ENCODE measurements around the gene PLPPR3.

DNA sequence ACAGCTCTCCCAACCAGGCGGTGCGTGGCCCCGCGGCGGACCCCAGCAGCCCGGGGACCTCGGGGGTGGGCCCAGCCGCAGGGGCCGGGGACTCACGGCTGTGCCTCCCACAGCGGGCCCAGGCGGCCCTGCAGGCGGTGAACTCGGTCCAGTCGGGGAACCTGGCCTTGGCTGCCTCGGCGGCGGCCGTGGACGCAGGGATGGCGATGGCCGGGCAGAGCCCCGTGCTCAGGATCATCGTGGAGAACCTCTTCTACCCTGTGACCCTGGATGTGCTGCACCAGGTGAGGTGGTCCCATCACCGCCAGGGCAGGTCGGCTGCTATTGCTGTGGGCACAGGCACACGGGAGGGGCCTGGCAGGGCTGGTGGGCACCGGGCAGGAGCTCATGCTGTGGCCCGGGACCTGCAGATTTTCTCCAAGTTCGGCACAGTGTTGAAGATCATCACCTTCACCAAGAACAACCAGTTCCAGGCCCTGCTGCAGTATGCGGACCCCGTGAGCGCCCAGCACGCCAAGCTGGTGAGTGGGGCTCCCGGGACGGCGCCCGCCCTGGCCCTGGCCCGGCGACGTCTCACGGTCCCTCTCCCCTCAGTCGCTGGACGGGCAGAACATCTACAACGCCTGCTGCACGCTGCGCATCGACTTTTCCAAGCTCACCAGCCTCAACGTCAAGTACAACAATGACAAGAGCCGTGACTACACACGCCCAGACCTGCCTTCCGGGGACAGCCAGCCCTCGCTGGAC lies 17.2 kb downstream of the PLPPR3 start:
- TF ChIP-seq, protein P1, sequence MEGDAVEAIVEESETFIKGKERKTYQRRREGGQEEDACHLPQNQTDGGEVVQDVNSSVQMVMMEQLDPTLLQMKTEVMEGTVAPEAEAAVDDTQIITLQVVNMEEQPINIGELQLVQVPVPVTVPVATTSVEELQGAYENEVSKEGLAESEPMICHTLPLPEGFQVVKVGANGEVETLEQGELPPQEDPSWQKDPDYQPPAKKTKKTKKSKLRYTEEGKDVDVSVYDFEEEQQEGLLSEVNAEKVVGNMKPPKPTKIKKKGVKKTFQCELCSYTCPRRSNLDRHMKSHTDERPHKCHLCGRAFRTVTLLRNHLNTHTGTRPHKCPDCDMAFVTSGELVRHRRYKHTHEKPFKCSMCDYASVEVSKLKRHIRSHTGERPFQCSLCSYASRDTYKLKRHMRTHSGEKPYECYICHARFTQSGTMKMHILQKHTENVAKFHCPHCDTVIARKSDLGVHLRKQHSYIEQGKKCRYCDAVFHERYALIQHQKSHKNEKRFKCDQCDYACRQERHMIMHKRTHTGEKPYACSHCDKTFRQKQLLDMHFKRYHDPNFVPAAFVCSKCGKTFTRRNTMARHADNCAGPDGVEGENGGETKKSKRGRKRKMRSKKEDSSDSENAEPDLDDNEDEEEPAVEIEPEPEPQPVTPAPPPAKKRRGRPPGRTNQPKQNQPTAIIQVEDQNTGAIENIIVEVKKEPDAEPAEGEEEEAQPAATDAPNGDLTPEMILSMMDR (IDR thresholded peaks at IDR 0.05), result no peak
- TF ChIP-seq ZFX (IDR thresholded peaks at IDR 0.05; ENCODE audit: borderline replicate concordance), result no peak

All from 22Rv1 (cell line).